Spleen (tissue), 7 donors: Measurements from ENCODE around the gene LARP4.

Experiments used
- POLR2A ChIP-seq, 3 donors: fragments of 450-650 bp; IDR thresholded peaks; one replicate each; pipeline ENCODE4 v1.5.1; 2017; ENCODE audit warnings: antibody characterized with exemption in 3 of 3, mild to moderate bottlenecking in 1 of 3
- POLR2AphosphoS5 ChIP-seq, 3 donors: sonication (generic); formaldehyde crosslinking; IDR thresholded peaks; one replicate each; pipeline ENCODE4 v1.5.1; 2017; ENCODE audit warnings: antibody characterized with exemption in 3 of 3
- TF ChIP-seq, protein P1 (sequence below), 11 experiments: fragments of 200-600 bp in 7 of 11; fragments of 450-650 bp in 4 of 11; sonication (generic) in 4 of 11; IDR thresholded peaks in 8 of 11; conservative IDR thresholded peaks in 3 of 11; 1 replicate in 7 of 11; 2 replicates in 4 of 11; pipeline versions ENCODE4 v1.4.0 to v1.8.0; 2016 to 2021; ENCODE audit warnings: antibody characterized with exemption in 11 of 11, inconsistent platforms in 4 of 11, mild to moderate bottlenecking in 1 of 11
- donor health status: DM: no; HTN: no; CAD: no; lungs with moderate emphysema.
- donor health status: DM: no; HTN: no; CAD: no.
- donor health status: DM: no; HTN: no; CAD: no.

- TF ChIP-seq, protein P1, sequence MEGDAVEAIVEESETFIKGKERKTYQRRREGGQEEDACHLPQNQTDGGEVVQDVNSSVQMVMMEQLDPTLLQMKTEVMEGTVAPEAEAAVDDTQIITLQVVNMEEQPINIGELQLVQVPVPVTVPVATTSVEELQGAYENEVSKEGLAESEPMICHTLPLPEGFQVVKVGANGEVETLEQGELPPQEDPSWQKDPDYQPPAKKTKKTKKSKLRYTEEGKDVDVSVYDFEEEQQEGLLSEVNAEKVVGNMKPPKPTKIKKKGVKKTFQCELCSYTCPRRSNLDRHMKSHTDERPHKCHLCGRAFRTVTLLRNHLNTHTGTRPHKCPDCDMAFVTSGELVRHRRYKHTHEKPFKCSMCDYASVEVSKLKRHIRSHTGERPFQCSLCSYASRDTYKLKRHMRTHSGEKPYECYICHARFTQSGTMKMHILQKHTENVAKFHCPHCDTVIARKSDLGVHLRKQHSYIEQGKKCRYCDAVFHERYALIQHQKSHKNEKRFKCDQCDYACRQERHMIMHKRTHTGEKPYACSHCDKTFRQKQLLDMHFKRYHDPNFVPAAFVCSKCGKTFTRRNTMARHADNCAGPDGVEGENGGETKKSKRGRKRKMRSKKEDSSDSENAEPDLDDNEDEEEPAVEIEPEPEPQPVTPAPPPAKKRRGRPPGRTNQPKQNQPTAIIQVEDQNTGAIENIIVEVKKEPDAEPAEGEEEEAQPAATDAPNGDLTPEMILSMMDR (IDR thresholded peaks at IDR 0.05 in 8 of 11, conservative IDR thresholded peaks at IDR 0.05 in 3 of 11), result no peak
- TF ChIP-seq POLR2A (IDR thresholded peaks at IDR 0.05) (no peak), POLR2AphosphoS5 (IDR thresholded peaks at IDR 0.05) (no peak)
These were observed 13.2 kb upstream of the LARP4 start for GRCh38 chr12:50387487-50387886.
